ENCODE results near the gene HPGDS.
"Not testable (repeated sequence)": the region's sequence is repeated elsewhere in the genome, so short reads cannot be mapped to it uniquely, and the experiment has no call there.

The HPGDS gene

DNA sequence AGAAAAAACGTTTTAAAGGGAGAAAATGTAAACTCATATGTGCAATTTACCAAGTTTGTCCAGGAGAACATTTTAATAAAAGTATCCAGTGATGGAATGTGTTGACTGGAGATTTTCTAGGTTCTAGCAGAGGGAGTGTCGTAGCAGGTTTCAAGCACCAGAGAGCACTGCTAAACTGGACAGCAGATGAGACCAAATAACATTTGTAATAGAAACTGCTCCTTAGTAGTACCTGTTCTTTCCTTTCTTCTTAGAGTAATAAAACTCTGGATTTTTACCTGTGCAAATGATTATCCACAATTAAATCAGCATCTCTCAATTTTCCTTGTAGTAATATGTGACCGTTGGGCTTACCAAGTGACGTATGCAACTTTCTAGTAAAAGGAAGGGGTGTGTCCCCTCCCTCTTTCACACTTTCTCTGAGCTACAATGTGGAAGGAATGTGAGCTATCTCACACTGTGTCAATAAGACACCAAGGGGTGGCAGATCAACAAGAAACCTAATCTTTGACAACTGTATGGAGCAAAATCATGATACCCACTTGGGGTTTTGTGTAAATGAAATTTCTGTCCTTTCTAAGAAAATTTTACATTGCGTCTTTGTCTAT lies 9.5 kb downstream of the HPGDS start:
- no peak for DNase-seq (ENCODE audit: low read depth in 1 of 2, low spot score in 1 of 2)

GRCh38 chr4:94329933-94330332 lies 12.7 kb downstream of the HPGDS start:
- no peak for DNase-seq (ENCODE audit: low read depth in 1 of 2, low spot score in 1 of 2)

DNA sequence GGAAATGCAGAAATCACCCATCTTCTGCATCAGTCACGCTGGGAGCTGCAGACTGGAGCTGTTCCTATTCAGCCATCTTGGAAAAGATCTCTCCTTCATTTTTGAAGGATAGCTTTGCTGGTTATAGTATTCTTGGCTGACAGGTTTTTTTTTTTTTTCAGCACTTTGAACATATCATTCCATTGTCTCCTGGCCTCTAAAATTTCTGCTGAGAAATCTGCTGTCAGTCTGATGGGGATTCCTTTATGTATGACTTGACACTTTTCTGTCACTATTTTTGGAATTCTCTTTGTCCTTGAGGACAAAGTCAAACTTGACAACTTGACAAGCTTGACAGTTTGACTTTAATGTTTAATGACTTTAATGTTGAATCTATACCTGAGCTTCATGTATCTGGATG lies 16.8 kb downstream of the HPGDS start:
- DNase-seq (ENCODE audit: low read depth in 1 of 2, low spot score in 1 of 2): no peak

DNA sequence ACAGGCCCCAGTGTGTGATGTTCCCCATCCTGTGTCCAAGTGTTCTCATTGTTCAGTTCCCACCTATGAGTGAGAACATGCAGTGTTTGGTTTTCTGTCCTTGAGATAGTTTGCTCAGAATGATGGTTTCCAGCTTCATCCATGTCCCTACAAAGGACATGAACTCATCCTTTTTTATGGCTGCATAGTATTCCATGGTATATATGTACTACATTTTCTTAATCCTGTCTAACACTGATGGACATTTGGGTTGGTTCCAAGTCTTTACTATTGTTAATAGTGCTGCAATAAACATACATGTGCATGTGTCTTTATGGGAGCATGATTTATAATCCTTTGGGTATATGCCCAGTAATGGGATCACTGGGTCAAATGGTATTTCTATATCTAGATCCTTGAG lies 22.7 kb downstream of the HPGDS start:
- not testable (repeated sequence) for DNase-seq (ENCODE audit: low read depth in 1 of 2, low spot score in 1 of 2)

- no peak for DNase-seq (ENCODE audit: low read depth in 1 of 2, low spot score in 1 of 2)
These were observed 35.3 kb downstream of the HPGDS start for GRCh38 chr4:94307231-94307871.

DNA sequence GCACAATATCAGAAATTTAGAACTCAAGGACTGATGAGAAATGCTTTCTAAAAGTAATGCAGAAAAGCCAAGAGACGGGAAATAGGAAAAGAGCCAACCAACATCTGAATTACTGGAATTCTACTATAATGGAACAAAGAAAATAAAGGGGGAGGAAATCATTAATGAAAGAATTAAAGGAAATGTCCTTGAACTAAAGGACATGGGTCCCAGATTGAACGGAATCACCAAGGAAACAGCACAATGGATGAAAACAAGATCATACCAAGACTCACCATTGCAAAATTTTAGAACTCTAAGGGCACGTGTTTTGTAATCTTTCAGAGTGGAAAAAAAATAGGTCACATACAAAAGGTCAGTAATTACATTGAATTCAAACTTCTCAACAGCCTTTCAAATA lies 35.9 kb downstream of the HPGDS start:
- no peak for DNase-seq (ENCODE audit: low read depth in 1 of 2, low spot score in 1 of 2)

DNA sequence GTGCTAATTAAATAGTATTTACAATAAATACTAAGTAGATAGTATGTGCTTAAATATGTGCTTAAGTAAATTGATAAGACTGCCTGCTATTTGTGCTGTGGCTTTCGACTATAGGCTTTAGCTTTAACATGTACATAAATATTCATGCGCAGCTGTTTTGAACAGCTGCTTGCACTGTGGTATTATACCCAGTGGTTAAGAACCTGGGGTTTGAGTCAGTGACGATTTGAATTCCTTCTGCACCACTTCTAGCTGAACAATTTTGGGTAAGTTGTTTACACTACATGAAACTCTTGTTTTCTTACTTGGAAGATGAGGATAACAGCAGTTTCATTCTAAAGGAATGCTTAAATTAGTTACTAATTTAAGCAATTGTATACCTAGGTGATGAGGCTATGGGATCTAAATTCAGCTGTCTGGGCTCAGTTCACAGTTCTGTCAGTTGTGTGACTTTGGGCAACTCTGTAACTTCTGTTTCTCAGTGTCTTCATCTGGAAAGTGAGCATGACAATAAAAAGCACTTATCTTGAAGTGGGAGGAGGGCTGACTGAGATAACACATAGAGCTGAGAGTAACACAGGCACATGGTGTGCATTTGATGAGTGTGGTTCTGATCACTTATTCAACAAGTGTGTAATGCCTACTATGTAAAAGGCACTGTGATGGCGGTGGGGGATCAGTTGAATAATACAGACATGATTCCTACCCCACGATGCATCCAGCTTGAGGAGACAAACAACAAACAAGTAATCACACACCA lies 37.0 kb downstream of the HPGDS start:
- DNase-seq (ENCODE audit: low read depth in 1 of 2, low spot score in 1 of 2): no peak

DNA sequence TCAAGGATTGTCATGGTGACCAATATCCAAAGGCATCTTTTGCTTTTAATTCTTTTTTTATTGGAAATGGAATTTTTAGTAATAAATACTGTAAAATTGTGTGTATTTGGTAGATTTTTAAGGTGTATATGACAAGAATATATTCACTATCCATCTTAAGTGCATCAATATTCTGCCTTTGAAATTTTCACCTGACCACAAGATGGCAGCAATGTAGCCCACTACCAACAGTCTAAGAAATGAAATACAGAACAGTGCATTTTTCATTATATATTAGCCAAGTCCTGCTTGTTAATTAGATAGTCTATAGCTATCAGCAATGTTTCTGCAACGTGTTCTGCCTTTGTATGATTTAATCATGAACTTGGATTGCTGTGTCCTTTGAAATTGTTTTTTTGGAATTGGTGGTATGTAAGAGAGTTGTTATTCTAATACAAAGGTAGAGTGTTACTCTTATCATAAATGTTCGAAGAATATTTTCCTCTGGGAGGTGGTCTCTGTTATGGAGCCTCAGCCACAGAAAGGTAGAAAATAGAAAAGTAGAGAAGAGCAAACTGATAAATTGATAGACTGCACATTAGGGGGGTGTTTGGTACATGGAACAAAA lies 38.2 kb downstream of the HPGDS start:
- DNase-seq (ENCODE audit: low read depth in 1 of 2, low spot score in 1 of 2): peak in 1 of 2 donors; percentile 21

DNA sequence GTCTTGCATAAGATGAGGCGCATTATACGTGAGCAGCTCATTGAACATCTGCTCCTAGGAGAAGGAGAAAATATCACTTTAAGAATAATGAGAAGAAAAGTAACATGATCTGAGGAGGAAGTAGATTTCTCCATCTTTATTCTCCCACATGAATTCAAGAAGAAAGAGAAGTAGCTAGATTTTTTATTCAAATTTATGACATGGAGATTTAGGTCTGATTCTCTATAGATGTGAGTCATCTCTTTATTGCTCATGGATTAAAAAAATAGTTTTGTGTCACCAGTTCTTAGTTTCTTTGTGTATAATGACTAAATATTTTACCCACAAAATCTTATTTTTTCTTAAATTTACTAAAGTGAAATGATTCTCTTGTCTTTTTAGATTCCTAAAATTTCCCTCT lies 40.4 kb downstream of the HPGDS start:
- DNase-seq (ENCODE audit: low read depth in 1 of 2, low spot score in 1 of 2): no peak

DNA sequence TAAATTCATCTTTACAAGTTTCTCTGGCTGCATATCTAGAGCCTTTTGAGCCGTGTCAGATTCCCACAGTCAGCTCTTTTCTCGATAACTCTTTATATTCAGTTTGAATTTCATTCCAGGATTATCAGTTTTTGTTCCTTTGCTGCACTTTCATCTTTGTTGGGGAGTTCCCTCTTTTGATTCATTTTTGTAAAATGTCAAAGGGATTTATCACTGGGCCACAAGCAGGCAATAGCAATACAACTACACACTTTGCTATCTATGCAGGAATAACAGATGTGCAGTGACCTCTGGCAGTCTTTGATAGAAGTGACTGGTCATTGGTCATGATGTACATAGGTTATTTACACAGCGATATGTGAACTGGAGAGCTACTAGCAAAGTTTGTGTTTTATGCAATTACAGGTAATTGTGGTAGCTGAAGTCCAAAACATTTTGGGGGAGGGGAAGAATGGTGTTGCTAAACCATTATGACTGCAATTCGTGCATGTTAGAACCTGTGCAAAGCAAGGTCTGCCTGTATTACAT lies 43.8 kb downstream of the HPGDS start:
- no peak for DNase-seq (ENCODE audit: low read depth in 1 of 2, low spot score in 1 of 2)

- DNase-seq (ENCODE audit: low read depth in 1 of 2, low spot score in 1 of 2): not testable (repeated sequence)
These were observed 47.2 kb downstream of the HPGDS start for GRCh38 chr4:94295473-94295872.

- DNase-seq (ENCODE audit: low read depth in 1 of 2, low spot score in 1 of 2): not testable (repeated sequence)
These were observed 48.7 kb downstream of the HPGDS start for GRCh38 chr4:94293981-94294380.

DNA sequence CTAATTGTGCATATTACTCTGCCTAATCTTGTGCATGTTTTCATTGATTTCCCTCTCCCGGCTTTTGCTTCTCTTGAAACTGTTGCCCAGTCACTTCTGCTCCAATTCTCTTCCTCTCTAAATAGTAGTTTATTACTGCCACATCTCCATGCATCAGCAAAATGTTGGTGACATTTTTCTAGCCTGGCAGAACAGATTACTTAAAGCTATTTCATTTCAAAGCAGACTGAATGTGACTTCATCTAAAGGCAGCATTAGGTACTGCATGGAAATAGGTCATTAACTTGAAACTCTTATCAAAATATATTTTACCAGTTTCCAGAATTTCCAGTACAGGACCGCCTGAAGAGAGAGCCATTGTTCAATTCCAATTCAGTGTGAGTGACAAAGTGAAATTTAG lies 52.4 kb downstream of the HPGDS start:
- no peak for DNase-seq (ENCODE audit: low read depth in 1 of 2, low spot score in 1 of 2)

DNA sequence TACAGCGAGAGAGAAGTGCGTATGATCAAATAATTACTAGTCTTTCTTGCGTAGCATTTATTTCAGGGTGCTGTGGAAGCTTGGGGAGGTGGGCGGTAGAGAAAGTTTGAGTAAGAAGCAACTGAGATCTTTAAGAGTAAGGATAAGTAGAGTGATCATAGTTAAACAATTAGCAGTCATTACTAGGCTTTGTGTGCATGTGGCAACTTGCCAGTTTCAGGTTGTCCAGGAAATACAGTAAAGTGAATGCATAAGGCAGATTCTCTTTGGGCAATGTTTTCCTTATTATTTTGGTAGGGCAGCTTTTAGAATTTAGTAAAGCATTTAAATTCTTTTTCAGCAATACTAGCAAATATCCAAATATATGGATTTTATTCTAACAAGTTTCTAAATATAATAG lies 57.0 kb downstream of the HPGDS start:
- DNase-seq (ENCODE audit: low read depth in 1 of 2, low spot score in 1 of 2): no peak

DNA sequence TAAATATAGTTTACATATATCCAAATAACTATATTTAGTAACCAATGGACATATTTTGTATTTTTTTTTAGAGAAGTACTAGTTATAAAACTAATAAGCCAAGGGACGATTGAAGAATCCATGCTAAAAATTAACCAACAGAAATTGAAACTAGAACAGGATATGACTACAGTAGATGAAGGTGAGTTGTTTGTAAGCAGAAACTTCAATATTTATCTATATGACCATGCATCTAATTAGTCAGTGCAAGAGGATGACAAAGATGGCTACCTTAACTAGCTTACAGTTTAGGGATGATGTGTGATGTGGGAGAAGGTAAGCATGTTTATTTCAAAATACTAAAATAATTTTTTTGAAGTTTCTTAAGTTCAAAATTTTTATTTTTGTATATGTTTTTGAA lies 57.7 kb downstream of the HPGDS start:
- DNase-seq (ENCODE audit: low read depth in 1 of 2, low spot score in 1 of 2): no peak

DNA sequence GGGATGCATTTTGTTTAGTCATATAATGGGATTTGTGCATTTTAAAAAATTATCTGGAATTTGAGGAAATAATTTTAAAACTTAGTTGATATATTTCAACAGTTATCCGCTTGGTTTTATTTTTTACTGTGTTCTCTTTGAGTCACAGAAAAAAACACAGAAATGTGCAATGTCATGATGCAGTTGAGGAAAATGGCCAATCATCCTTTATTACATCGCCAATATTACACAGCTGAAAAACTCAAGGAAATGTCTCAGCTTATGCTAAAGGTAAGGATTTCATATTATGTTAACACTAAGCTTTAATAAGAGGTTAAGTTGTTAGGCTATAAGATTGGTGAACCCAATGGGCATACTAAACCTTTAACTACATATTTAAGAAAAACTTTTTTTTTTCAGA lies 63.9 kb downstream of the HPGDS start:
- DNase-seq (ENCODE audit: low read depth in 1 of 2, low spot score in 1 of 2): no peak

DNA sequence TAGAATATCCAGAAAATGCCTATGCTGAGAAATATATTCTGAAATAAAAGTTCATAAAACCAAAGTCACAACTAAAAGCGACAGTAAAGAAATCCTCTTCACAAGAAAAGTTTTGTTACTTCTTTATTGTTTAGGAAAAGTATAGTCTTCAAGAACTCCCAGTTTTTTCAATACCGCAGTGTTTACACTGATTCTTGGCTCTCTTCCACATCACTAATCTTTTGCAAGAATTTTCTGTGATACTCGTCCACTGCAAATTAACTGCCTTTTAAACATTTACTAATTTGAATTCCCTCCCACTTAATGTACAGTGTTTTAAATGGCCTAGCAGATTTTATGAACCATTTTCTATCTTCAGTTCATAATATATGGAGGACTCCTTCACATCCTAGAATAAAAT lies 65.1 kb downstream of the HPGDS start:
- DNase-seq (ENCODE audit: low read depth in 1 of 2, low spot score in 1 of 2): no peak

GRCh38 chr4:94276204-94276603 lies 66.4 kb downstream of the HPGDS start:
- no peak for DNase-seq (ENCODE audit: low read depth in 1 of 2, low spot score in 1 of 2)

DNA sequence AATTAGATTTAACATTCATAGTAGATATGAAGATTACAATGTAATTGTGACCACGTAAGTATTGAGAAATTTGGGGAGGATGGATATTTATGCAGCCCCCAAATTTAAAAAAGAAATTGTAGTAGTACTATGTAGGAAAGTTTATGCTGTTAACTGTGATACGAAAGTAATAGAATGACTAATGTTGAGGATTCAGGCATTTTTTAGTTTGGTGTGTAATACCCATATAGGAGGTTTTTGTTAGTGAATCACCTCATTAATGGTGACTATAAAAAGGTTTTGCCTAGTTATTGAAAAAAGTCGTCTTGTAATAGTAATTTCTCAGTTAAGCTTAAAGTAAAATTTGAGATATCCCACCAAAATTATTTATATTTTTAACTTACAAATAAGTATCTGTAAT lies 67.7 kb downstream of the HPGDS start:
- no peak for DNase-seq (ENCODE audit: low read depth in 1 of 2, low spot score in 1 of 2)

DNA sequence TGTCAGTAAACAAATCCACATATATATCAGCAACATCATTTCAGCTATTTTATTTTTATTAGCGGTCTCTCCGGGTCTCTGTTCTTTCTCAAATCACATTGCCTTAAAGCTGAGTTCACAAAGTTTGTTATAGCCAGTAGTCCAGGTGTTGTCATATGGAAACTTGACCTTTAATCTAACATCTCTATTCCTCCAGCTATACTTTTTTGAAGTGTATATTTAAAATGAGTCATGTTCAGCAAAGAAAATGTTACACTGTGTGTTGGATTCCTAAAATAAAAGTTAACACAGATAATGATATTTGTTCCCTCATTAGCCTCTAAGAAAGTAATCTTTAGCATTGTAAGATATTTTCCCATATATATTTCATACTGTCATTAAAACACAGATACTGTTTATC lies 71.4 kb downstream of the HPGDS start:
- DNase-seq (ENCODE audit: low read depth in 1 of 2, low spot score in 1 of 2): no peak

GRCh38 chr4:94267037-94267436 lies 75.6 kb downstream of the HPGDS start:
- DNase-seq (ENCODE audit: low read depth in 1 of 2, low spot score in 1 of 2): no peak

Data from activated CD4-positive, alpha-beta T cell treated with anti-CD3 and anti-CD28 coated beads, Interleukin-2, amount 50 U/mL, for 24 hours (primary cell).